ENCODE results near the gene PPP2R2D.

DNA sequence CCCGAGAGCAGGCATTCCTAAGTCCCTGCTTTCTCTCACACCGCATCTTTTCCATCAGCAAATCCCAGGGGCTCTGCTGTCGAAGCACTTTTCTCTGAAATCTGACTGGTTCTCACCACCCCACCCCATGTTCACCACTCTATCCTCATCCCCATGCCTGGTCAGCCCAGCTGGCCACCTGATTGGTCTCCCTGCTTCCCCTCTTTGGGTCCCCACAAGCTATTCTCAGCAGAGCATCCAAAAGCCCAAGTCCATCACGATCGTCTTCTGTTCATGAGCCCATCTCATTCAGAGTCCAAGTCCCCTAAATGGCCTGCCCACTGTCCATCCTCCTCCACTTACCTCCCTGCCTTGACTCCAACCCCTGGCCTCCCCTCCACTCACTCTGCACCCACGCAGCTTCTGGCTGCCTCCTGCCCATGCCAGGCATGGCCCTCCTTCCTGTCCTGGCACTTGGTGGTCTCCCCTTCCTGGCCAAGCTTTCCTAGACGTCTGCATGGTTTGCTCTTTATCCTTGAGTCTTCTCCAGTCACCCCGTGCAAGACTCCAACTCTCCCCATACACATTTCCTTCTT, 1.6 kb upstream of the PPP2R2D start:
- no peak for TF ChIP-seq SUZ12 (IDR thresholded peaks at IDR 0.05; ENCODE audit: extremely low read depth, insufficient read depth, insufficient read length)
- no peak for TF ChIP-seq ZNF274 (IDR thresholded peaks at IDR 0.05; ENCODE audit: low read depth, low read length)
- no peak for TF ChIP-seq YY1 (IDR thresholded peaks at IDR 0.05; ENCODE audit: insufficient read depth, insufficient read length)

All from NT2/D1 (cell line).